Fibroblast of skin of abdomen (primary cell): ENCODE measurements around the gene AKAP8. TPM values are rescaled to one million over a fixed set of nuclear protein-coding genes. Genes with fewer than 3 reads are reported as not detected.
"Not testable (repeated sequence)": the region's sequence is repeated elsewhere in the genome, so short reads cannot be mapped to it uniquely, and the experiment has no call there.

ENCODE experiments used
- DNase-seq: peaks from one replicate; pipeline ENCODE4 v3.0.0-alpha.2; 2013
- polyA plus RNA-seq, 2 experiments: library from polyadenylated mRNA; unstranded; fragments of 120-200 nt; gene quantifications; one replicate each; pipeline ENCODE4 v1.2.1, GENCODE V29; 2013; ENCODE audit not compliant: insufficient read length in 2 of 2

Gene AKAP8
- 14.4 TPM for polyA plus RNA-seq (2013, experiment 1 of 2; ENCODE audit: insufficient read length)
- 16.1 TPM for polyA plus RNA-seq (2013, experiment 2 of 2; ENCODE audit: insufficient read length)

DNA sequence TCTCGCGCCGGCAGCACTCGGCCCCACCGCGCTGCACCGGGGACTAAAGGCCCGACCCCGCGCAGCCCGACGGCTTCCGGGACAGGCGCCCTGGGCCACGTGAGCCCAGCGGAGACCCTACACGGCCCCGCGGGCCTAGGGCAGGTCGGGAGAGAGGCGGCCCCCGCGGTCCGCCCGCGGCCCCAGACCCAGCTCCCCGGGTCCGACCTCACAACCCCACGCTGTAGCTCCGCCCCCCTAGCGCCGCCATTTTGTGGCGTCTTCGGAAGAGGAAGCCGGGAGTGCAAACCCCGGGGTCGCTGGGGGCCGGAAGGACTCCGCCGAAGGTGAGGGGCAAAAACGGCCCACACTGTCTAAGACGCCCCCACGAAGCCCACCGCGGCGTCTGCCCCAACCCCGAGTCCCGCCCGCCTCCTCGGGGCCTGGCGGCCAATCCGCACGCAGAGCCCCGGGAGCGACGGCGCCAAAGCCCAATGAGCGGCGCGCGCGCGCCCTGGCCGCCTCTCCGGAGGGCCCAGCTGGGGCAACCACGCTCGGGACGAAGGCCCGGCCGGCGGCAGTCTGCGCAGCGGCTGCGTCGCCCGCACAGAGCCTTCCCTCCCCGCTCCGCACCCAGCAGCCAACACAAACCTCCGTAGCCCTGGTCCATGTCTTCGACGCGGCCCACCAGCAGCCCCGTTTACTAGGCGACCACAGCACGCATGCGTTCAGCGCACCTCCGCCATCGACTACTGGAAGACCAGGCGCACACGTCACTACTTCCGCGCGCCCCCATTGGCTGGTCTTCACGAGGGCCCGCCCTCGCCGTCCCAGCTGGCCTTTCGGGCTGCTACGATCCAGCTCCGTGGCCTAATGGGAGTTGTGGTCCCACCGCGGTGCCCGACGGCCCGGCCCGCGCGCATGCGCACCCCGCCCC, at the start of gene AKAP8:
Gene AKAP8, minus strand, starts transcription at position 705 of the 916 bp plus-strand sequence. Its CDS starts 56 bp downstream, at position 649.
- DNase-seq, result peak; percentile 99

DNA sequence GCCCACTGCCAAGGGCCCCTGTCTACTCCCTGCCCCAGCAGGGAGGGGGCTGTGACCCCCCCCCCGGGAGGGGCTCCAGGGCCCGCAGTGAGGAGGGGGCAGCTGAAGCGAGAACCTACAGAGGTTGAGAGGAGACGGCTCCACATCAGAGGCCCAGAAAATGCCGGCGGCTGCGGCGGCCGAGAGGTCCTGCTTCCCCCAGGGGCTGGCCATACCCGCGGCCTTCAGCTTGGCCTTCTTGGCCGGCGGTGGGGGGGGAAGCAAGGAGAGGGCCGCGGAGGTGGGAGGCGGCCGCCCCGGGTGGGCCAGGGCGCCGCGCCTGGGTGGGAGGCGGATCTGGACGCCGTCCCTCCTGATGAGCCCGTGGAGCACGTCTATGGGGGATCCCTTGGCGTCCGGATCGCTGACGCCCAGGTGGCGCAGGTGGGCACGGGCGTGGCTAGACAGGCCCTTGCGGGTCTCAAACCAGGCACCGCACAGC, 48.4 kb upstream of the AKAP8 start:
- no peak for DNase-seq

DNA sequence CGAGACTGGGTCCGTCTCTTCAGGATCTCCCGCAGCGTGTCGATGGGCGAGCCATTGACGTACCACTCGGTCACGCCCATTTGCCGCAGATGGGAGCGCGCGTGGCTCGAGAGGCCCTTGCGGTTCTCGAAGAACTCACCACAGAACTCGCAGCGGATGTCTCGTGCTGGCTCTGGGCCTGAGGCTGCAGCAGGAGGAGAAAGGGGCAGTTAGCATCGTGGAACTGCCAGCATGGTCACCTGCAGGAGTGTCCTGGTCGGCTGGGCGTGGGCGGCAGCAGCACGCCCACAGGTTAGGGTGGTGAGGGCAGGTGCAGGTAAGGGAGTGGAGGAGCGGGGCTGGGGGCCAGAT, 47.7 kb upstream of the AKAP8 start:
- DNase-seq, result no peak

DNA sequence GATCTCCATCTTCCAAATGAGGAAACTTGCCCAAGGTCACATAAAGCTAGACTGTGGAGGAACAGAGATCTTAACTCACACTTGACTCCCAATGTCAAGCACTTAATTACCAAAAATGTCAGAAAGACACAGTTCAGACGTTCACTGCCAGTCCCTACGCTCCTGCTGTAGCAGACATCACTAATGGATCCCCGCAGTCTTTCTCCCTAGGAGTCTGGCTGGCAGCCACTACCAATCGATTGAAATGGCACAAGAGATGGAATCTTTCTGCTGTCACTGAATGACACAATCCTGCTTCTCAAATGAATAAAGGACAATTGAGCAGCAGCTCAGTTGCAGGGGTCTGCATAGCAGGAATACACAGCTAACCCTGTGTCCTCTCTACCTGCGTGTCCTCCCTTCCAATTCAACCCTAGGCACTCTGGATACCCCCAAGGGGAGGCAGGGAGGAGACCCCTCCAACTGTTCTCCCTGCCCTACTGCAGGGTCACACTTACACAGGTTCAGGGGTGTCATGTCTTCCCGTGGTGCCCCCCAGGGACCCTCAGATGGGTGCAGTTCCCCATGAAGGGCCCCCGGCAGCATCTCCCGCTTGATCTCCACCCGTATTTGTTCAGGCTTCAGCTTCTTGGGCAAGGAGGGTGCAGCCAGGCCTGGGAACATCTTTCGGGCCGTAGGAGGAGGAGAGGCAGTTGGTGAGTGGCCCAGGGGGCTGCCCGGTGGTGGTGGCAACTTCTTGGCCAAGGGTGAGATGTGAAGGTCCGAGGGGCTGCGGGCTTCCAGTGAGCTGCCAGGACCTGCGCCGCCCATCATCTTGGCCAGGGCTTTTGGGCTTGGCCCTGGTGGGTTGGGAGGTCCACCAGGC, 47.1 kb upstream of the AKAP8 start:
- DNase-seq, result no peak

DNA sequence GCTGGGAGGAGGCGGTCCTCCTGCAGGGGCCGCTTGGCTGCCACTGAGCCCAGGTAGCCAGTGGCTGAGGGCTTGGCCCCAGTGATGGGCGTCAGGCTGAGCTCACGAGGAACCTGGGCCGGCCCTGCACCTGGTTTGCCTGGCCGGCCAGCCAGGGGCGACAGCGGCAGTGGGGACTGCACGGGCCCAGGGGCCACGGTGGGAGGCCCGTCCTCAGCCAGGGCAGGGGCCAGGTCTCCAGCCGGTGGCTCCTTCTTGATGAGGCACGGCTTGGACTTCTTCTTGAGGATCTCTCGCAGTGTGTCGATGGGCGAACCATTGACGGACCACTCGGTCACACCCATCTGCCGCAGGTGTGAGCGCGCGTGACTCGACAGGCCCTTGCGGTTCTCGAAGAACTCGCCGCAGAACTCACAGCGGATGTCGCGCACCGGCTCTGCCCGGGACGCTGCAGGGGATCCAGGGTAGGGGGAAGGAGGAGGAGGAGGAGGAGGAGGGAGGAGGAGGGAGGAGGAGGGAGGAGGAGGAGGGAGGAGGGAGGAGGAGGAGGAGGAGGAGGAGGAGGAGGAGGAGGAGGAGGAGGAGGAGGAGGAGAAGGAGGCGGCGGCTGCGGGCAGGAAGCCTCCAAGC, 45.8 kb upstream of the AKAP8 start:
- DNase-seq, result no peak

DNA sequence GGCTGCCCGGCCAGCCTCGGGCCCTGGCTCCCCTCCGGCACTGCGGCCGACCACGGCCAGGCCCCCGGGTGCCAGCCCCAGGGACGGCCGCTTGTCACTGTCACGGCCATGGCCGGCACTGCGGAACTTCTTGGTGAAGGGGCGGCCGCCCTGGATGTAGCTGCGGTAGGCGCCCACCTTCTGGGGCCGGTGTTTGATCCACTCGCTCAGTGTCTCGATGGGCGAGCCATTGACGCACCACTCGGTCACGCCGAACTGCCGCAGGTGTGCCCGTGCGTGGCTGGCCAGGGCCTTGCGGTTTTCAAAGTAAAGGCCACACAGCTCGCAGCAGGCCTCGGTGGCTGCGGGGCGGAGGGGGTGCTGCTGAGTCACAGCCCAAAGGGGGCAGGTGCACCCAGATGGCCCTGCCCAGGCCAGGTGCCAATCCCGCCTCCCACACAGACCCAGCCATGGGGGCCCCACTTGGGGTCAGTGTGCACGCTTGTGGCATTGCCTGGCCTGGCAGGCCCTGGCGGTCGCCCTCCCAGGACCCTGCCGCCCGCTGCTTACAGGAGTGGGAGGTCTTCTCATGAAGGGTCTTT, 45.2 kb upstream of the AKAP8 start:
- no peak for DNase-seq

DNA sequence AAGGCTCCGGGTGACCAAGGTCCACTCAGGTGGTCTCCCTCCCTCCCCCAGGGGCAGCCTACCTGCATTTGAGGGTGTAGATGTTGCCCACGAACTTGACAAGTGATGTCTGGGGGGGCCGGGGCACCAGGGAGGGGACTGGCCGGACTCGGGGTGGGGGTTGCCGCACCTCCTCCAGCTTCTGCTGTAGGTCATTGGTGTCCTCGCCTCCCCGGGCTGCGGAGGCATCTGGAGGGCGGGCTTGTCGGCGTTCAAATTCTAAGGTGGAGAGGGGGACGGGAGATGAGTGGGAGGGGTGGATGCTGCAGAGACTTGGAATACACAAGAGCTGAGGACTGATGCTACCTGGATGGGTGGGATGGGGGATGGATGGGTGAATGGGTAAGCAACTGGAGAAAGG, 44.5 kb upstream of the AKAP8 start:
- DNase-seq, result no peak

DNA sequence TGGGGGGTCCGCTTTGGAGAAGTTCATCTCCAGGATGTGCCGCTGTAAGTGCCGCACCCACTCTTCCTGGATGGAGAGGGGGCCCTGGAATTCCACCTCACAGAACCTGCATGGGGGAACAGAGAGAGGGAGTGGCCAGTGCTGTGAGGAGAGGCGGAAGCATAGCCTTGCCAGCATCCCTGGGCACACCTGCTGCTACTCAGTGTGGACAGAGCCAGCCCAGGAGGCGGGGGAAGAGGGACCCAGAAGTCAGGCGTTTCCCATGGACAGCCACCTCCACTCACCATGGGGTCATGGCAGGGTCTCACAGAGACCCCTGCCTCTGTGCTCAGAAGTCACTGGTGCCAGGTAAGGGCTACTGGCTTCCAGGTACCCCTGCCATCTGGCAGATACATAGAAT, 43.5 kb upstream of the AKAP8 start:
- no peak for DNase-seq

DNA sequence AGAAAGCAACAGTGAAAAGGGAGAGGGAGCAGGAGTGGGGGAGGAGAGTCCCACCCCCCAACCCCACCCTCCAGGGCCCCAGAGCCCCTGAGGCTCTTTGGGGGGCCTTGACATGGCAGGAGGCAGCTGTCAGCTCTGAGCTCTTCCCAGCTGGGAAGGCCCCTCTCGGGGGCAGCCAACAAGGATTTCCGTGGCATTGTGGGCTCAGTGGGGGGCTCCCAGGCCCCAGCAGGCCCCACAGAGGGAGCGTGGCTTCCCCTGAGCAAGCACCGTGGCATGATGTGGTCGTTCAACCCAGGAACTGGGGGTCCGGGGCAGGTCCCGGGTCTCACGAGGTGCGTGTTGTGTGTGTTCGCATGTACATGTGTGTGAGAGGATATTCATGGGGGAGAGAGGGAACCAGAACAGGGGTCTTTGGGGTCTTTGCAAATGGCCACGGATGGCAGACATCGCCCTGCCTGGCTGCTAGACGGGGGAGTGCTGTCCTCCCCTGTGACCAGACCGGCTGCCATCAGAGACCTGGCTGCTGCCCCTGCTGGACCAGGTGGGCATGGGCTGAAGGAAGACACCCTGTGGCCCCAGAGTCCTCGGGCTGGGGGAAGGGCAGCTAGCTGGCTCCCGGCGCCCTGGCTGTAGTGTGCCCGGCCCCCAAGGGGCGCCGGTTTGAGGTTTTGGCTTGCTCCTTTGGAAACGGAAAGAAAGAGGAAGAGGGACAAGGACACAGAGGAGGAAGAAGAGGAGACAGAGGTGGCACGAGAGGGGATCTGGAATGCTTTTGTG, 42.9 kb upstream of the AKAP8 start:
- no peak for DNase-seq

DNA sequence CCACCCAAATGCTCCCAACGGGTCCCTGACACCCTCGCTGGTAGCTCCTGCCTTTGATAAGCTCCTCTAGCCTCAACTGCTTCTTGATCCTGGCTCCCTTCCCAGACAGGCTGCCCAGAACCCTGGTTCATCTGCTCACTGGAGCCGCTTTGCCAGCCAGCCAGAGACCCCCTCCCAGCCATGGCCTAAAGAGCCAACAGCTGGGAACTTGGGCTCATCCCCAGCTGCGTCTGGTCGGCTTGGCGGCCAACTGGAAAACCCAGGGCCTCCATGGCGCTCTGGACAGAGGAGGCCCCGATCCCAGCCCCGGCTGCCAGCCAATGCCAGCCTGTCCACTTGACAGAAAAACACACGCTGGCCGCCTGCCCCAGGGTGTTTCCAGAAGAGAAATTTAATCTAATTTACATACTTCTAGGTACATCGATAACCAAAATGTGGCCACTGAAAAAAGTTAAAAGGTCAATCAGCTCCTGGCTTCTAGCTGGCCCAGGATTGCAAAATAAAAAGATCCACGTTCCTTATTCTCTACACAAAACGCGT, 42.2 kb upstream of the AKAP8 start:
- no peak for DNase-seq

DNA sequence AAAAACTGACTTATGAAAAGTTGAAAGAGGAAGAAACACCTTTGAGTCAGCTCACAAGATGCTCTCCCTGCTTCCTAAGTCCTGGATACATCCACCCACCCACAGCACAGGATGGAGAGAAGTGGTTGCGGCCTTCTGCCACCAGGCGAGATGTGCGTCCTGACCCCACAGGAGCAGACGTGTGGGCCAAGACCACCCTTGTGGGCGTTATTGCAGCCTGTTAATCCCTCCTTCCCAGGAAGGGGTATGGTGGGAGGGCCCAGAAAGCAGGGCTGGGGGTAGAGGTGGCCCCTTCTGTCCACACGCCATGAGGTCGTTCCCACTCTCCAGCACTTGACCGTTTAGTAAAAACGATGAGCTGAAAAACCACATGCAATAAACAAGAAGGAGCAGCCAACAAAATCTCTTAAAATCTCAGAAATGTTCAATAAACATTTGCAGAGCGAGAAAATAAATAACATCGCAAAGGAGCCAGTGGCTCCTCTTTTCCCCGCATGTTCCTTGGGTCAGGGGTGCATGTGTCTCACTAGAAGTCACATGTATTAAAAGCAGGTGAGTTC, 41.6 kb upstream of the AKAP8 start:
- no peak for DNase-seq

DNA sequence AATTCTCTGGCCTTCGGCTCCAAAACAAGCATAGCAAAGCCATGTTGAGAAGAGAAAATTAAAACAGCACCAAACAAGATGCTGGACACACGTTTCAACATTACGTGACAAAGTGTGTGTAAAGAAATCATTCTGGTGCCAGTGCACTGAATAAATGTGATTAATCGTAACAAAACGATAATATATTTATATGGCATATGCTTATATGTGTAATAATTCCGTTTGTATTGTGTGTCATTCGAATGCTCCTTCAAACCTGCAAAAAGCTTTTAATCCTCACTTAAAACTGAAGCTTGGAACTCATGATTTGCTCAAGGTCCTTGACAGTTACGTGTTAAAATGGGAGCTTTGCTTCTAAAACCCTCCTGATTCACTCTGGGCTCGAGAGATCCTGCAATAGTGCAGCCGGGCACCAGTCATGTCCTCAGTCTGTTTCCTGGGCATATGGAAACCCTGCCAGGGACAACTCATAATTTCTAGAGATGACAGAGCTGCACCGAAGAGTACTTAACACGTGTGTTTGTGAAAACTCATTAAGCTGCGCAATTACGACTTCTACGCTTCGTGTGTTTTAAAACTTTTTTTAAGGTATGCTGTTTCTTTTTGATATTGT, 39.9 kb upstream of the AKAP8 start:
- peak; percentile 15 for DNase-seq

DNA sequence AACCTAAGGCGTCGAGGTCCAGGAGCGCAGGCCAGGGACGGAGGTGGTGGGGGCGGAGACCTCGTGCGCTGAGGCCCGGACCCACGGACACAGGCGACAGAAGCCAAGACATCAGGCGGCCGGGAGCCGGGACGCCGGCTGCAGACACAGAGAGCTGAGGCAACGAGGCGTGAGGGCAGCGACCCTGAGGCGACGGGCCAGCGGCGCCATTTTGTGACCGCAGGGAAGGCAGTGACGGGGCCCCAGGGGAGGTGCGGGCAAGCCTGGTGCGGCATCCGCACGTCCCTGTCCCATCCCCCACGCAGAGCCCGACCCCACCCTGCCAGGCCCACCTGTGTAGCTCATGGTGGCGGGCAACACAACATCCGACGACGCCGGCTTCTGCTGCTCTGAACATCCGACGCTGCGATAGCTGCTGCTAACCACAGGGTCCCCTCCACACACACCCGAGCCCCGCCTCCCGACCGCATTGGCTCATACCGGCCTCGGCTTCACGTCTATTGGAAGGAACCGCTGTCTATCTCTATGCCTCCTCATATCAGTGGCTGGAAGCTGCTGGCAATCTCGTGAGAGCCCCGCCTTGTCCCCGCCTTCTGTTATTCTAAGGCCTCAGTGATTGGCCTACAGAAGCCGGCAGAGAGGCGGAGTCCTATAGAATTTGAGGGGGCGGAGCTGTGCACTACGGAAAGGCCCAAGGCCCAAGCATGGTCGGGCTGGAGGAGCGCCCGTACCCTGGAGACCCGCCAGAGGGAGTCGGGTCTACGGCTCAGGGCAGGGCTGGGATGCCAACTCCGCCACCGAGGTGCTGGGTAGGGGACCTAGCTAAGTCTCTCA, 39.2 kb upstream of the AKAP8 start, which contains the start of gene AKAP8L:
Gene AKAP8L, minus strand, starts transcription at position 410 of the 834 bp plus-strand sequence. Its CDS starts 65 bp downstream, at position 345.
- peak; percentile 100 for DNase-seq

DNA sequence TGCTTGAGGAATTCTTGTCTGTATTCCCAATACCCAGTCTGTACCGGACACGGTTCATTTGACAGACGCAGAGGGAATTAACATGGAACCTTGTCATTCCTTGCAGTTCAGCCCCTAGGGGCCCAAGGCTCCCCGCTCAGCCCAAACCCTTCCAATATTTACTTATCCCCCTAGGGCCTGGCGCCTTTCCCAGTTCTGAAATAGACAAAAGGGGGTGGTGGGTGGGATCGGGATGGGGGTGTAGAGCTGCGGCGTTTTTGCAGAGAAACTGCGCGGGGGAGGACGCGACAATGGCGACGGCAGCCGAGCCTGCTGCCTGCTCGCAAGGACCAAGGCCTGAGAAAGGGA, 38.6 kb upstream of the AKAP8 start:
- DNase-seq, result peak; percentile 21

DNA sequence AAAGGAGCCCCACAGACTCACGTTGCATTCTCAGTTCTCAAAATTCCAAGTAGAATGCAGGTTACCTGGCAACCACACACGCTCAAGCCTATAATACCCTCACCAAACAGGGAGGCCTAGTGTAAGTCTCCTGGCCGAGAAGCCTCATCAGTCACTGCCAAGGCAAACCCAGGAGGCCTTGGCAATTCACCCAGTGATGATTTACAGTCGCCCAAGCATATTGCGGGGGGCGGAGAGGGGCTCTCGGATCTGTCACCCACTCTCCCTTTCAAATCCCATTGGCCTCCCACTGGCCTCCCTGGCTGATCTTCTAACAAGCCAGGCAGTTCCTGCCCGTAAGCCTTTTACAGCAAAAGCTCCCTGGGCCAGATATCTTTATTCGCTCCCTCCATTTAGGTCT, 38.1 kb upstream of the AKAP8 start:
- DNase-seq, result peak; percentile 20

DNA sequence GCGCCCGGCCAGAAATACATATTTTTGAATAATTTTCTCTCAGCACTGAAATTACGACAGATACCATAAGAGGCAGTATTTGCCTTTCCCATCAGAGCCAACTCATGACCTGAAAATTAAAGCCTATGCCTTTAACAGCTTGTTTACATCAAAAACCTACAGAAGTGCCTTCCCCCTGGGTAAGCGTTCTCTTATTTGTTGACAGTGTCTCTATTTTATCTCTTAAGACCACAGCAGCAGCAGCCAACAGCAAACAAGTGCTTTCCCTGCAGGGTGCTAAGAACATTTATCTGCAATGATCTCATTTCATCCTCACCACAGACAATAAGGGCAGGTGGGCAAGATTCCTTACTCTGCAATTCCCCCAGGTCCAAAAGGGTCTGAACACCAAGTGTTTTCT, 33.2 kb upstream of the AKAP8 start:
- no peak for DNase-seq

DNA sequence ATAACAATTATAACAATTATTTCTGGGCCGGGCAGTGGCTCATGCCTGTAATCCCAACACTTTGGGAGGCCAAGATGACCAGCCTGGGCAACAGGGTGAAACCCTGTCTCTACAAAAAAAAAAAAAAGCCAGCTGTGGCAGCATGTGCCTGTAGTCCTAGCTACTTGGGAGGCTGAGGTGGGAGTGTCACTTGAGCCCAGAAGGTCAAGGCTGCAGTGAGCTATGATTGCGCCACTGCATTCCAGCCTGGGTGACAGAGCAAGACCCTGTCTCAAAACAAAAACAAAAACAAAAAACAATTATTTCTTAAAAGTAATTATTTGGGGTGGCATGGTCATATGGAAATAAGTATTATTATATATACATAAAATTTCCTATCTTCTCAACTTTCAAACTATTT, 31.8 kb upstream of the AKAP8 start:
- DNase-seq, result not testable (repeated sequence)

DNA sequence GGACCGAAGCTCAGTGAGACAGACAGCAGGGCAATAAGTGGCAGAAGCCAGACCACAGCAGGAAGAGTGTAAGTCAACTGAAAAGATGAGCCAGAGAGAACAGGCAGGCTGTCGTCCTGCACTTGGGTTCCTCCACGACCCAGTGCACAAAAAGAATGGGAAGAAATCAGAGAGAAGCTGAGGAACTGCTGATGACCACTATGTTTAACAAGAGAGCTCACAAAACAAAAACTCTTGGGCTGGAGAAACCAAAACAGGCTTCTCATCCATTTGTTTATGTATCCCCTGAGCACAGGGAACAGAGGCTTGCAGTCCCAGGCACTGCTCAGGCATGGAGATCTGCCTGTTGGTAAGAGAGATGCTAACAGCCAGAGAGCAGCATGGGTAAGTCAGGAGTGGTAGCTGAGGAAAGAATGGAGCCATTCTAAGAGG, 25.2 kb upstream of the AKAP8 start:
- no peak for DNase-seq

DNA sequence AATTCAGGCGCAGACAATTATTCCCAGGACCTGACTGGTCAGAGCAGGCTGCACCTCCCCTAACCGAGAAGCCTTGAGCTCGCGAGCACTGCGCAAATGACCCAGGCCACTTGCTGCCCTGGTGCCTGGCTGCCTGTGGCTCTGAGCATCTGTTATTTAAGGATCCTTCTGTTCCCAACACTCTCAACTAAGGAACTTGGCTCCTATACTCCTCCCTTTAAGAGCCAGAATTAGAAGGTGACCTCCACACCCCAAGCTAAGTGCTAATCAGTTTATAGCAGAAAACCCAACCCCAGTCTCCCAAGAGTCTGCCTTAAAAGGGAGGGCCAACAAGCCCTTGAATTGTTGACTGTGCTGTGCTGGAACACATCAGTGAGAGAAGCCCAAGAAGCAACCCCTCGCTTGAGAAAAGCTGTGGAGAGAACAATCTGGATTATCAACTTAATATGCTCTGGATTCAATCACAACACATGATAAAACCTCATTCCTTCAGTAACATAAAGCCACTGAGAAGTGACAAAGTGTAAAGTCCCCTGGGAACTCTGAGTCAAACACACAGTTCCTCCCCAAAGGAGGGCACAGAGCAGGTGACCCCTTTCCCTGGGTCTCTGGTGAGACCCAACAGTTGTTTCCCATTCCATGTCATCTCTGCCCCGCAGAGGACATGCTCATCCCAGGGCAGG, 24.7 kb upstream of the AKAP8 start:
- no peak for DNase-seq
